ENCODE measurements around the gene ACTR5.
"Not testable (repeated sequence)": the region's sequence is repeated elsewhere in the genome, so short reads cannot be mapped to it uniquely, and the experiment has no call there.

Gene ACTR5

GRCh38 chr20:38804682-38805501, 56.6 kb downstream of the ACTR5 start:
- peak; percentile 13 for FAIRE-seq

GRCh38 chr20:38805502-38805957, 57.3 kb downstream of the ACTR5 start, which contains the start of gene PPP1R16B:
PPP1R16B (plus strand) TSS chr20:38805697; CDS start chr20:38835926, 30,229 bp downstream.
- DNase-seq (ENCODE audit: insufficient read length, low spot score): peak; percentile 88
- peak; percentile 92 for FAIRE-seq

More at GRCh38 chr20:38804682-38805501, 56.6 kb downstream of the ACTR5 start:
- no peak for DNase-seq (ENCODE audit: insufficient read length, low spot score)

DNA sequence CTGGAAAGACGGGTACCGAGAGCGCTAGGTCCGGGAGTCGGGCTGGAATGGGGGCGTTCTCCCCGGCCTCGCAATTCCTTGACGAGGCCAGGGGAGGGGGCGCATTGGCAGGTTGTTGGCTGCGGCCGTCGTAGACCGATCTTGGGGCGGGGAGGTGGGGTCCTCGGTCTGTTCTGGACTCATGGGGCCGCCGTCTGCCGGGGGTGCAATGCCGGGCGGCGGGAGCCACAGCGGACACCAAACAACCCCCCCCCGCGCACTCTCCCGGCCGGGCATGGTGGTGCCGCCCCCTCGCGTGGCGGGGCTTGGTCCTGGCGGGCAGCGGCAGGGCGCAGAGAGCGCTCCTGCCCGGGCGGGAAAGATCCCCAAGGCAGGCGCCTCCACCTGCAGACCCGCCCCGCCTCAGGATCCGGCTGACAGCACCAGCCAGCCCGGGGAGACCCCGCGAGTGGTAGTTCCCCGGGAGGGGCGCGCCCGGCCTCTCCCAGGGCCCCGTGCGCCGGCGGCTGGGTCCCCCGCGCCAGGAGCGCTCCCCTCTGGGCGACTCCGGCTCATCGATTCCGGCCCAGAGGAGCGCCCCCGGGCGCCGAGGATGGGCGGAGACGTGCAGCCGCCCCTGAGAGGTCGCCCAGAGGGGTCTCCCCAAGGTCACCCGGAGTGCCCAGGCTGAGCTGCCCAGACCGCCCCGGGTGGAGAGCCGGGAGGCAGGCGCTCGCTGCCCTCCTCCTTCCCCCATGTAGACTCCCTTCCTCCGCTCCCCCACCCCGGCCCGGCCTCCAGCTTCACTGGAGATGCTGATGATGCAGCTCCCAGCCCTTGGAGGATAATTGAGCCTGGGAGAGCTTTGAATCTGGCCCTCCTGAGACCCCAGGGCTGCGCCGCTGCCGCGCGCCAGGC, 57.9 kb downstream of the ACTR5 start:
- FAIRE-seq: peak; percentile 62
- peak; percentile 39 for DNase-seq (ENCODE audit: insufficient read length, low spot score)

GRCh38 chr20:38806855-38807655, 58.8 kb downstream of the ACTR5 start:
- FAIRE-seq (peak; percentile 23), DNase-seq (ENCODE audit: insufficient read length, low spot score) (no peak)

DNA sequence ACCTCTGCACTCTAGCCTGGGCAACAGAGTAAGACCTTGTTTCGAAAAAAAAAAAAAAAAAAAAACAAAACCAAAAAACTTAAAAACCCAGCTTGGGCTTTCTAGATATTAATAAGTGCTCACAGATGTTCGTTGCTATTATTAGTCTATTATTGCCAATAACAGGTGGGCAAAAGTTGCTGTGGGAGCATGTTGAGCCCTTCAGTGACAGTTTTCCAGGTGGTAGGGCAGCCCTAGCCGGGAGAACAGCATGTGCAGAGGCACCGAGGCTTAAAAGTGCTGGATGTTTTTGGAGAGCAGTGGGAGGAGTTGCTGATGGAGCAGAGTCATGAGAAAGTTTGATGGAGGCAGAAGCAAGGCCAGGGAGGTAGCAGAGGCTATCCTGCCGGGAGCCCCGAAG, 61.7 kb downstream of the ACTR5 start:
- no peak for FAIRE-seq
- DNase-seq (ENCODE audit: insufficient read length, low spot score): no peak

- FAIRE-seq (no peak), DNase-seq (ENCODE audit: insufficient read length, low spot score) (no peak)
Observed at GRCh38 chr20:38810926-38811630, 62.8 kb downstream of the ACTR5 start.

DNA sequence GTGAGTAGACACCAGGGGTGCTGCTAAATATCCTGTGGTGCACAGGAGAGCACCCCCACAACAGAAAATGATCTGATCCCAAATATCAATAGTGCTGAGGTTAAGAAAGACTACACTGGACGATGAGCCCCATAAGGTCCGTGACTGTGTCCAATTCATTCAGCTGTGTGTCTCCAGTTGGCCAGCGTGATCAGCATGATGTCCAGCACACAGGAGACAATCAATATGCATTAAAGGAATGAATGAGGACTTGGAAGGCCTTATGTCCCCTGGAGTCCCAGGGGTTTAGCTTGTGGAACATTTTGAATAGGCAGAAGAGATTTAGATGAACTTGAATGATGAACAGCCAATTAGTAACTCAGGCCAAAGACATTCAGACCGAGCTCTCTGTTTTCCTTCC, 63.5 kb downstream of the ACTR5 start:
- FAIRE-seq (no peak), DNase-seq (ENCODE audit: insufficient read length, low spot score) (no peak)

GRCh38 chr20:38812182-38812581, 63.9 kb downstream of the ACTR5 start:
- DNase-seq (ENCODE audit: insufficient read length, low spot score): no peak
- no peak for FAIRE-seq

DNA sequence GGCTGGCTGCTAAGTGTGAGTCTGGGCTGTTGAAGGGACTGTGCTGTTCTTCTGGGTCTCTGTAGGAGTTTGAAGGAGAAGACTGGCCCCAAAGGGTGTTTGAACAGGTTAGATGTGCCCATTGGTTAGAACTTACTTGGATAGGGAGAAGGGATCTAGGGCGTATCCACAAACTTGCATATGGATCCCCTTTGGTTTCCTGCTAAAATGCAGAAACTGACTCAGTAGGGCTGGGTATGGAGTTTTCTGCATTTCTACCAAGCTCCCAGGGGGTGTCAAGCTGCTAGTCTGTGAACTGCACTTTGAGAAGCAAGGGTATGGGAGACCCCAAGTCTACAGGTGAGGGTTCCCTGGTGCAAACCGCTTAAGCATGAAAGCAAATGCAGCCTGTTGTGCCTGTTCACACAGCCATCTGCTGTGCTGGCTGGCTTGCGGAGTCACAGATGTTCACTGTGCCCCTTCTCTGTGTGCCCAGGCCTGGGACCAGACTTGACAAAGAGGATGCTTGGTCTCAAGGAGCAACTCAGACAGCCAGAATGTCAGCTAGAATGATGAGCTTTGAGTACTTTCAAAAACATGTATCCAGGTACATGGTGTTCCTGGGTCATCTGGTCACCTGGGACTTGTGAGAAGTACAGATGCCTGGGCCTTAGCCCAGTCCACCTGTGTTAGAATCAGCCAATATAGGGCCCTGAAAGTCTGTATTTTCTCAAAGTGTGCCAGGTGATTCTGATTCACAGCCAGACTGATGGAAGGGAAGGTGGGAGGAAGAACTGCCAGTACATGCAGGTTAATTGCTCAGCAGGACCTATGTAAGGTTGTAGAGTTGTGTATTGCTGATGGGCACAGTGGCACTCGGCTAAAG, 64.7 kb downstream of the ACTR5 start:
- DNase-seq (ENCODE audit: insufficient read length, low spot score): no peak
- peak; percentile 42 for FAIRE-seq

DNA sequence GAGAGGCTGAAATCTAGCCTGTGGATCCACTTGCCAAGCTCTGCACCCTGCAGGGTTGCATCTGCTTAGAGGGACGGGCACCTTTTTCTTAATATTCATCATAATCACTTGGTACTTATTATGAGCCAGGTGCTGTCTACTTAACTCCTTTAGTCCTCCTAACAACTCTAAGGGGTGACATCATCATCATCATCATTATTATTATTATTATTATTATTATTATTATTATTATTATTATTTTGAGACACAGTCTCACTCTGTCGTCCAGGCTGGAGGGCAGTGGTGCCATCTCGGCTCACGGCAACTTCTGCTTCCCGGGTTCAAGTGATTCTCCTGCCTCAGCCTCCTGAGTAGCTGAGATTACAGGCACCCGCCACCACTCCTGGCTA, 65.3 kb downstream of the ACTR5 start:
- not testable (repeated sequence) for DNase-seq (ENCODE audit: insufficient read length, low spot score); FAIRE-seq

- FAIRE-seq (no peak), DNase-seq (ENCODE audit: insufficient read length, low spot score) (no peak)
Observed at GRCh38 chr20:38815446-38815845, 67.2 kb downstream of the ACTR5 start.

DNA sequence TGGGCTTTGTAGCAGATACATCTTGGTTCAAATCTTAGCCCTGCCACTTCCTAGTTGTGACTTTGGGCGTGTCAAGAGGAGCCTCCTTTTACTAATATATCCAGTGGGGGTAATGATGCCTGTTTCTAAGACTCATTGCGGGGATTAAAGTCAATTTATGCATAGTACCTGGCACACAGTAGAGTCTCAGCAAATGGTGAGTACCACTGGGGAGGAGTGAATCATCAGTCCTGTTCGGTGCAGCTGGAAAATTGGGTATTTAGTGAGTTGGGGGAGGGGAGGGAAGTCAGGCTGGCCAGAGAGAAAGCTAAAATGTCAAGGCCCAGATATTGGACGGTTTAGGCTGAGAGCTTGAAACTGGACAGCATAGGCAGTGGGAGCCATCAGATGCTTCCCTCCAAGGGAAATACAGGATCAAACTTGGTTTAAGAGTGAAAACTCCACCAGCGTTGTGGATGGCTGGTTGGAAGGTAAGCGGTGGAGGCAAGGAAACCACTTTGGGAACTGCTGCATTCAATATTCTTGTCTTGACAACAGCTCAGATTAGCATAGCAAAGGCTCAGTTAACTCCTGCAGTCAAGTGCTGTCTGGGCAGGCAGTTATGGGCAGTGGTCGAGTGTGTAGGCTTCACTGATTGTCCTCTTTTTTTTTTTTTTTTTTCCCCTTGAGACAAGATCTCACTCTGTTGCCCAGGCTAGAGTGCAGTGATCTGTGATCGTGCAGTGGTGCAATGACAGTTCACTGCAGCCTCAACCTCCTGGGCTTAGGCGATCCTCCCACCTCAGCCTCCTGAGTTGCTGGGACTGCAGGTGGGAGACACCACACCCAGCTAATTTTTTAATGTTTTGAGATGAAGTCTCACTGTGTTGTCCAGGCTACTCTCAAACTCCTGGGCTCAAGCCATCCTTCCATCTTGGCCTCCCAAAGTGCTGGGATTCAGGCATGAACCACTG, 70.1 kb downstream of the ACTR5 start:
- FAIRE-seq (peak; percentile 42), DNase-seq (ENCODE audit: insufficient read length, low spot score) (no peak)

All from HTR-8/SVneo (cell line).